Brain microvascular endothelial cell (primary cell): ENCODE data around the gene SMAD7.
A peak's percentile ranks its signal among the peaks of the same experiment; 100 is the strongest.

Experiments used
- DNase-seq: peaks from one replicate; pipeline ENCODE4 v3.0.0-alpha.2; 2020
- H3K27ac ChIP-seq: fragments of 250-450 bp; sonication (Bioruptor Pico); 2 replicates; pipeline ENCODE4 v1.5.1; 2020; ENCODE audit warnings: mild to moderate bottlenecking, moderate library complexity
- H3K27me3 ChIP-seq: fragments of 250-450 bp; sonication (Bioruptor Pico); replicated peaks from 2 replicates; pipeline ENCODE4 v1.5.1; 2020; ENCODE audit warnings: mild to moderate bottlenecking
- H3K36me3 ChIP-seq: fragments of 250-450 bp; sonication (Bioruptor Pico); replicated peaks from 2 replicates; pipeline ENCODE4 v1.5.1; 2020; ENCODE audit warnings: mild to moderate bottlenecking
- H3K4me3 ChIP-seq: 2 replicates; pipeline ENCODE4 v1.5.1; 2011; ENCODE audit warnings: low read depth, mild to moderate bottlenecking, control low read depth, low read length, moderate library complexity
- in situ Hi-C: cut with HindIII; loops from 2 replicates; pipeline ENCODE4 v1.10.0; 2017; ENCODE audit warnings: low sequenced_read_pairs, low pct_ligation_motif_present
- TF ChIP-seq, protein P1 (sequence below): IDR thresholded peaks from 2 replicates; pipeline ENCODE4 v1.5.1; 2011; ENCODE audit warnings: low read depth, mild to moderate bottlenecking, moderate library complexity, low read length, control low read depth, inconsistent platforms; ENCODE audit errors: missing control alignments

SMAD7 gene

DNA sequence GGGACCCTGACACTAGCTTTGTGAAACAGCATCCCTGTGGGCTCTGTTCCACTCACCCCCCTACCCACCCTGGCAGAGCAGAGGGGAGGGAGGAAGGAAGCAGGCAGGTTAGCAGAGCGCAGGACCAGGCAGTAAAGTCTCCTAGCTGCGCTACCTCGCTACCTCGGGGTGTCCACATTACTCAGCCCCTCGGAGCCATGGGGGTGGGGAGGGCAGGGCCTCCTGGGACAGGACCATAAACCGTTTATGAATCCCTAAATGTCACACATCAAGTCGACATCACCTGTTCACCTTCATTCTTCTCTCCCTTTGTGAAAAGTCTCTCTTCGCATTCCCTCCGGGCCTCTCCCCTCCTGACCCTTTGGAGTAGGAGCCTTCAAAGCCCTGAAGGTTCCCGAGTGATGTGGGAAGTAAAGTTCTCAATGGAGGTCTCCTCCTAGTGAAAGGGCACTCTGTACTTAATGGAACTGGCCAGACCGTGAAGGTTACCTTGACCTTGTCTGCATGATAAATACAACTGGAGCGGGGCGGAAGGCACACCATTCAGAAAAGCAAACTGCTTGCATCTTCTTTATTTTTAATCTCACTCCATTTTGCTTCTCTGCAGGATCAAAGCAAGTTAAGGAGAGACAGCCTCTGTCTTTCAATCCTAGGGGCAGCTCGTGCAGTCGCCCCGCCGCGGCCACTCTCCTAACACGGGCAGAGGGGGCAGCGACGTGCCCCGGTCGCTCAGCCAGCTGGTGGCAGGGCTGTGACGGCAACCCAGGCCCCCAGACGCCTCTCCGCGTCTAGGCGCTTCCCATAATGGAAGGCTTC is 23.7 kb upstream of the SMAD7 start:
- TF ChIP-seq, protein P1, sequence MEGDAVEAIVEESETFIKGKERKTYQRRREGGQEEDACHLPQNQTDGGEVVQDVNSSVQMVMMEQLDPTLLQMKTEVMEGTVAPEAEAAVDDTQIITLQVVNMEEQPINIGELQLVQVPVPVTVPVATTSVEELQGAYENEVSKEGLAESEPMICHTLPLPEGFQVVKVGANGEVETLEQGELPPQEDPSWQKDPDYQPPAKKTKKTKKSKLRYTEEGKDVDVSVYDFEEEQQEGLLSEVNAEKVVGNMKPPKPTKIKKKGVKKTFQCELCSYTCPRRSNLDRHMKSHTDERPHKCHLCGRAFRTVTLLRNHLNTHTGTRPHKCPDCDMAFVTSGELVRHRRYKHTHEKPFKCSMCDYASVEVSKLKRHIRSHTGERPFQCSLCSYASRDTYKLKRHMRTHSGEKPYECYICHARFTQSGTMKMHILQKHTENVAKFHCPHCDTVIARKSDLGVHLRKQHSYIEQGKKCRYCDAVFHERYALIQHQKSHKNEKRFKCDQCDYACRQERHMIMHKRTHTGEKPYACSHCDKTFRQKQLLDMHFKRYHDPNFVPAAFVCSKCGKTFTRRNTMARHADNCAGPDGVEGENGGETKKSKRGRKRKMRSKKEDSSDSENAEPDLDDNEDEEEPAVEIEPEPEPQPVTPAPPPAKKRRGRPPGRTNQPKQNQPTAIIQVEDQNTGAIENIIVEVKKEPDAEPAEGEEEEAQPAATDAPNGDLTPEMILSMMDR = peak; percentile 8
- Histone ChIP-seq H3K36me3 (no peaks in the 10 kb centered on the region), H3K27me3 (no peaks in the 10 kb centered on the region), H3K27ac (no peak overlapping the region), H3K4me3 (peak overlapping the region; percentile 64)
- no peak for DNase-seq
- in situ Hi-C loops = no loop called here

DNA sequence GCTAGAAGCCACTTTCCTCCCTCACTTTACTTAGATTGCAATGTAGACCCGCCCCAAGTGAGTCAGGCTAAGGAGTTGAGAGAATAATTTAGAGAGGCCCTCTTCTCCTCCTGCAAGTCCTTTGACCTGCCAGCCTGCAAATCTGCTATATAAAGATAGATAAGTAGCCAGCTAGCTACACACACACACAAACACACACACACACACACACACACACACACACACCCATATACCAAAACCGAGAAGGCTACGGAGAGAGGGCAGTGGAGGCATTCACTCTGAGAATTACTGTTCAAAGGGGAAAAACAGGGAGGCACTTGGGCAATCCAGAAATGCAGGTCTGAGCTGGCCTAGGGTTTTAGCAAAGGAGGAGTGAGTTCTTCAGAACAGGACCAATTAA is 23.0 kb upstream of the SMAD7 start:
- Histone ChIP-seq H3K27me3 (no peaks in the 10 kb centered on the region), H3K36me3 (no peaks in the 10 kb centered on the region), H3K27ac (no peak overlapping the region), H3K4me3 (no peak overlapping the region)
- DNase-seq = no peak
- in situ Hi-C loops = no loop called here
- TF ChIP-seq, protein P1 = no peak

DNA sequence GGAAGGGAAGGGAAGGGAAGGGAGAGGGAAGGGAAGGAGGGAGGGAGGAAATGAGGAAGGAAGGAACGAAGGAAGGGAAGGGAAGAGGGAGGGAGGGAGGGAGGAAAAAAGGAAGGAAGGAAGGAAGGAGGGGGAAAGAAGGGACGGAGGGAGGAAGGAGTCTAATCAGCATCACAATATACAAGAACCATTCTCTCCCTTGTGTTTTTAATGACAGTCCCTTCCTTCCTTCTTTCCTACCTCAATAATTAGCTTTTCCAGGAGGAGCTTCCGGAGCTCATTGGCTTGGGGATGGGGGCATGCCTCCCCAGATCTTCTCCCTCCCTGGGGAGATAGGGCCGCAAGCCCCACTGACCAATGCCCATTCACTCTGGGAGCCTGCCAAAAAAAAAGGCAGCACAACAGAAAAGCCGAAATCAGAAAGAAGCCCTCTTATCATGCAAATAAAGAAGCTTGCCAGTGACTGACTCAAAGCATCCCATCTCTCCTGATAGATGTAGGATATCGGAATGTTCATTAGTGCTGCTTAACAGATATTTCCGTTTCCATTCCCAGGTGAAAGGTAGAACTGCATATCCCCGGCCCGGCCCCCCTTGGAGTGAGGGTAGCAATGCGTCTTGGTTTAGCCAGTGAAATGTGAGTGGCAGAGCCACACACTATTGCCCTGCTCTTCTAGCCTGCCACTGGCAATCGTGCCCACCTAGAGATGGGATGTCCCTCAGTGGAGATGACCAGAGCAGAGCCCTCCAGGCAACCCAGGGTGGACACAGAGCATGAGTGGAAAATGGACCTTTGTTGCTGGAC is 17.8 kb upstream of the SMAD7 start:
- Histone ChIP-seq H3K27ac (no peak overlapping the region), H3K27me3 (no peaks in the 10 kb centered on the region), H3K4me3 (no peak overlapping the region), H3K36me3 (no peaks in the 10 kb centered on the region)
- TF ChIP-seq, protein P1 = no peak
- DNase-seq = no peak
- in situ Hi-C loops = no loop called here

DNA sequence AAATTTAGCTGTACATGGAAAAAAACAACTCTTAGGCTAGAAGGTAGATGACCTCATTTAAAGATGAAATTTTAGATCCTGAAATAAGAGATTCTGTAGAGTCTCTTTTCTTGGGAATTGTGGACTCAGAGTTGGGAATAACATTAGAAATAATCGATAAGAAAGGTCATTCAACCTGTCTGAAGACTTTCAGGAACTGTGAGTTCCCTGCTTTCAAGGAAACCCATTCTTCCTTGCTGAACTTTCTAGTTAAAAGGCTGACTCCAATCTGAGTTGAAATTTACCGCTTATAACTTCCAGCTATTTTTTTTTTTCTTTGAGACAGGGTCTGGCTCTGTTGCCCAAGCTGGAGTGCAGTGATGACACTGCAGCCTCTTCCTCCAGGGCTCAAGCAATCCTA is 16.8 kb upstream of the SMAD7 start:
- H3K27me3 ChIP-seq = no peaks in the 10 kb centered on the region
- no peak overlapping the region for H3K27ac ChIP-seq
- TF ChIP-seq, protein P1 = no peak
- in situ Hi-C loops = no loop called here
- no peak for DNase-seq
- H3K36me3 ChIP-seq = no peaks in the 10 kb centered on the region
- no peak overlapping the region for H3K4me3 ChIP-seq

DNA sequence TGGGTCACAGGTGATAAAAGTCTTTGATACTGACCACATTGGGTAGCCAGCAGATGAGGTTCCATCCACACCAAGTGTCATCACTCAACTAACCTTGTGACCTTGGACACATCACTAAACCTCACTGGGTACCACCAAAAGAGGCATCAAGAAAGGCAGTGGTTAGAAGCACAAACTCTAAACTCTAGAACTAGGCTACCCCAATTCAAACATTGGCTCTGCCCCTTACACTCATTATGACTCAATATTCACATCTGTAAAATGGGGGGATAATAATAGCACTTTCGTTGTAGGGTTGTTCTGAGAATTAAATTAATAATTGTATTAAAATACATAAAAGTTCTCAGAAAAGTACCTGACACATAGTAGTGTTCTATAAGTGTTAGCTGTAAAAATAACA is 15.8 kb upstream of the SMAD7 start:
- TF ChIP-seq, protein P1 = no peak
- Histone ChIP-seq H3K27me3 (no peaks in the 10 kb centered on the region), H3K36me3 (no peaks in the 10 kb centered on the region), H3K27ac (no peak overlapping the region), H3K4me3 (no peak overlapping the region)
- DNase-seq = no peak
- in situ Hi-C loops = no loop called here
